Omental fat pad (tissue), 4 donors: ENCODE measurements around the gene TIMP1. TPM values are rescaled to one million over a fixed set of nuclear protein-coding genes. Genes with fewer than 3 reads are reported as not detected.

Experiments
- ATAC-seq: fragments of 150-250 bp; one replicate; pipeline ENCODE4 v1.9.1; 2016; ENCODE audit warnings: mild to moderate bottlenecking, moderate library complexity; ENCODE audit not compliant: low FRiP score
- DNase-seq: peaks from one replicate; pipeline ENCODE4 v3.0.0-alpha.2; 2019; ENCODE audit warnings: low spot score
- total RNA-seq, 4 donors: library from RNA; depleted of rRNA; stranded (reverse); fragments of >200 nt; gene quantifications; one replicate each; pipeline ENCODE4 v1.1.0, GENCODE V29; 2016
- TF ChIP-seq, protein P1 (sequence below), 3 donors: fragments of 450-650 bp; IDR thresholded peaks; one replicate each; pipeline ENCODE4 v1.5.1; 2016 to 2017; ENCODE audit warnings: antibody characterized with exemption in 3 of 3, mild to moderate bottlenecking in 3 of 3, moderate library complexity in 2 of 3

The TIMP1 gene
- total RNA-seq, 4 donors from 2014 or later = 92.8 to 1,509 (median 915) TPM

DNA sequence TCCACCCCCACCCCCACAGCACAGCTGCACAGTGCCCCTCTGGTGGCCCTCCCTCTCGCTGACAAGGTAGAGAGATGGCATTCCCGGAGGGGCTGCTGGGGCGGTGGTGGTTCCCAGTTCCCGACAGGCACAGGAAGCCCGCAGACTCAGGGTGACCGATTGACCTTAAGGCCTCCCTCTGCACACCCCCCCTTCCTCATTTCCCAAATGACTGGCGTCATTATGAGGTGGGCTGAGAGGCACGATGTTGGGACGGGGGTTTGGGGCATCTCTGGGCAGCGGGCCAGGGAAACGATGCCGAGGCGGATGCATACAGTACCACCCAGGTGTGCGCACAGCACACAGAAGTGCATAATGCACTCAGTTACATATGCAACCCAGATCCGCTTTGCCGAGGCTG, 3.5 kb upstream of the TIMP1 start:
- no peak for DNase-seq
- no peak for ATAC-seq
- TF ChIP-seq, protein P1, sequence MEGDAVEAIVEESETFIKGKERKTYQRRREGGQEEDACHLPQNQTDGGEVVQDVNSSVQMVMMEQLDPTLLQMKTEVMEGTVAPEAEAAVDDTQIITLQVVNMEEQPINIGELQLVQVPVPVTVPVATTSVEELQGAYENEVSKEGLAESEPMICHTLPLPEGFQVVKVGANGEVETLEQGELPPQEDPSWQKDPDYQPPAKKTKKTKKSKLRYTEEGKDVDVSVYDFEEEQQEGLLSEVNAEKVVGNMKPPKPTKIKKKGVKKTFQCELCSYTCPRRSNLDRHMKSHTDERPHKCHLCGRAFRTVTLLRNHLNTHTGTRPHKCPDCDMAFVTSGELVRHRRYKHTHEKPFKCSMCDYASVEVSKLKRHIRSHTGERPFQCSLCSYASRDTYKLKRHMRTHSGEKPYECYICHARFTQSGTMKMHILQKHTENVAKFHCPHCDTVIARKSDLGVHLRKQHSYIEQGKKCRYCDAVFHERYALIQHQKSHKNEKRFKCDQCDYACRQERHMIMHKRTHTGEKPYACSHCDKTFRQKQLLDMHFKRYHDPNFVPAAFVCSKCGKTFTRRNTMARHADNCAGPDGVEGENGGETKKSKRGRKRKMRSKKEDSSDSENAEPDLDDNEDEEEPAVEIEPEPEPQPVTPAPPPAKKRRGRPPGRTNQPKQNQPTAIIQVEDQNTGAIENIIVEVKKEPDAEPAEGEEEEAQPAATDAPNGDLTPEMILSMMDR (IDR thresholded peaks at IDR 0.05) = no peak

DNA sequence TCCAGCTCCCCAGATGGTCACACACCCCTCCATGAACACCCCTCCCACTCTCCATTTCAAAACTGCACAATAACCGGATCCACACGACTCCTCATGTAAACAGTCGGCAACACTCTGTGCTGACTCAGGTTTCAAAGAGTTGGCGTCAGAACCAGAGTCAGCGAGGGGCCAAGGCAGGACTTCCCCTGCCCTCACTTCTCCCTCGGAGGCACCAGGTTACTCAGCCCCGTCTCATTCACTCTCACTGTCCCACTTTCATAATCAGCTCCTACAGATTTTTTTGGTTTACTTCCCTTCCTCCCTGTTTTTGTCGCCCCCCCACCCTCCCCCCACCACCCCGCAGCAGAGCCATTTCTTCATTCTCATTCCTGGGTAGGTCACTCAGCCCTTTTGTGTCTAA, 2.7 kb upstream of the TIMP1 start:
- ATAC-seq (peak; percentile 10), DNase-seq (no peak)
- TF ChIP-seq, protein P1 (IDR thresholded peaks at IDR 0.05) = no peak

DNA sequence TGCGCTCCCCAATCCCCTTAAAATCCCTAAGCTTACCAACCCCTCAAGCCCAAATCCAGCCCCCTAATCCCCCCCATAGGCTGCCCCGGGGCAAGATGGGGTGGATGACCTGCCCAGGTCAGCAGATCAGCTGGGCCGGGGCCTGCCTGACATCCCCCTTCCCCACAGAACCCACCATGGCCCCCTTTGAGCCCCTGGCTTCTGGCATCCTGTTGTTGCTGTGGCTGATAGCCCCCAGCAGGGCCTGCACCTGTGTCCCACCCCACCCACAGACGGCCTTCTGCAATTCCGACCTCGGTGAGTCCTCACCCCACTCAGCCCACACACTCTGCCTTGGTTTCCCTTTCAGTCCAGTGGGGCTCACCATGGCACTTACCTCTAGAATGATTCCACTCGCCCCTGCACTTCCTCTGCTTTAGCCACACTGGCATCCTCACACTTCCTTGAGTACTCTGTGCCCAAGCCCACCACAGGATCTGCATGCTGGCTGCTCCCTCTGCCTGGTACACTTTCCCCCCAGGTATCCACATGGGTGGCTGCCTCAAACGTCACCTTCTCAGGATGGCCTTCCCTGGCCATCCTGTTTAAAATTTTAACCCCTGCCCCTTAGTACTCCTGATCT, 1.1 kb downstream of the TIMP1 start:
- no peak for ATAC-seq
- TF ChIP-seq, protein P1 (IDR thresholded peaks at IDR 0.05) = no peak
- no peak for DNase-seq

DNA sequence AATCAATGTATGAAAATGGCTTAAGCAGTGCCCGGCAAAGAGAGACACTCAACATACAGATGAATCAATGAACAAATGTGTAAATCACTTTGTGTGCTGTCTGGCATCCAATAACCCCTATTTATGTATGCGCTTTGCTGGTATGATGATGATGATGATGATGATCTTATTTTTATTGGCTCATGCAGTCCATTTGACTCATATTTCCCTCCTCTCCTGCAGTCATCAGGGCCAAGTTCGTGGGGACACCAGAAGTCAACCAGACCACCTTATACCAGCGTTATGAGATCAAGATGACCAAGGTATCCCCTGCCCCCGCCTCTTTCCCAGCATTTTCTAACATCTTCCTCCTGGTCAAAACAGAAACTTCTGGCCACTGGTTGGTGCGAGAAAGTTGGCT, 2.5 kb downstream of the TIMP1 start:
- DNase-seq (no peak), ATAC-seq (no peak)
- TF ChIP-seq, protein P1 (IDR thresholded peaks at IDR 0.05) = no peak

DNA sequence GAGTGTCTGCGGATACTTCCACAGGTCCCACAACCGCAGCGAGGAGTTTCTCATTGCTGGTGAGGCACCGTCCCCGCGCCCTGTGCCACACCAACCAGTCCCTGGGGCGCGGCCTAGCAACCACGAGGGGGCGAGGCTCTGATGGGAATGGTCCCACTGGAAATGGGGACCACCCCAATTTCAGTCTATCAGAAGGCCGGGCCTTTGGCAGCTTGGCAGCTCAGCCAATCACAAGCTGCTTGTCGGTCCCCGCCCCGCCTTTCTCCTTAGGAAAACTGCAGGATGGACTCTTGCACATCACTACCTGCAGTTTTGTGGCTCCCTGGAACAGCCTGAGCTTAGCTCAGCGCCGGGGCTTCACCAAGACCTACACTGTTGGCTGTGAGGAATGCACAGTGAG, 3.0 kb downstream of the TIMP1 start:
- no peak for DNase-seq
- TF ChIP-seq, protein P1 (IDR thresholded peaks at IDR 0.05) = no peak
- ATAC-seq = no peak

DNA sequence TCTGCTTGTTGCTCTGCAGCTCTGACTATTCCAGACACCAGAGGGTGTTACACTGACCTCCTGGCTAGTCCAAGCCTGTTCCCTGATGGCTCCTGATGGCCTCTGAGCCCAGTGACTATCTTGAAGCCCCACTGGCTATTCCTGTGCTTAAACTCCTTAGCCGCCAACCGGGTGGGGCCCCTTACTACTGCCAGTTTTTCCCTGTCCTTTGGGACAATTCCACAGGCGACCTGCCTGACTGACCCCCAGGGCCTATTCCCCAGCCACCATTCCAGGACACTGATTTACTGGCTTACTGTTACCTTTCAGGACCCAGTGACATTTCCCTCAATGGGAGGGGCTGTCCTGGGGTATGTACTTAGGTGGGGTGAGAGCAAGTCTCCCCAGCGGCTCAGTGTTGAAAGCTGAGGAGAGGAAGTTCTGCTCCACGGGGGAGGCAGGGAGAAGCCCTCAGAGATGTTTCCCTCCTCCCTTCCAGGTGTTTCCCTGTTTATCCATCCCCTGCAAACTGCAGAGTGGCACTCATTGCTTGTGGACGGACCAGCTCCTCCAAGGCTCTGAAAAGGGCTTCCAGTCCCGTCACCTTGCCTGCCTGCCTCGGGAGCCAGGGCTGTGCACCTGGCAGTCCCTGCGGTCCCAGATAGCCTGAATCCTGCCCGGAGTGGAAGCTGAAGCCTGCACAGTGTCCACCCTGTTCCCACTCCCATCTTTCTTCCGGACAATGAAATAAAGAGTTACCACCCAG, 4.0 kb downstream of the TIMP1 start:
- DNase-seq (no peak), ATAC-seq (peak; percentile 9)
- TF ChIP-seq, protein P1 (IDR thresholded peaks at IDR 0.05) = no peak
